Nephron (organoid): ENCODE data around the gene IL17C.
A peak's percentile ranks its signal among the peaks of the same experiment; 100 is the strongest.

Experiments
- H3K27ac Mint-ChIP-seq, 3 experiments: 2 replicates each; pipeline ENCODE4 v1.8.0; 2020; ENCODE audit warnings: mixed read lengths in 3 of 3, mild to moderate bottlenecking in 2 of 3, moderate library complexity in 1 of 3
- H3K27me3 Mint-ChIP-seq: 2 replicates; pipeline ENCODE4 v1.8.0; 2021; ENCODE audit warnings: low read depth, mild to moderate bottlenecking, moderate library complexity, mixed read lengths
- H3K36me3 Mint-ChIP-seq: 2 replicates; pipeline ENCODE4 v1.8.0; 2020; ENCODE audit warnings: low read depth, mixed read lengths
- H3K4me1 Mint-ChIP-seq: 2 replicates; pipeline ENCODE4 v1.8.0; 2020; ENCODE audit warnings: mixed read lengths
- H3K4me3 Mint-ChIP-seq, 3 experiments: 2 replicates each; pipeline ENCODE4 v1.8.0; 2020; ENCODE audit warnings: mild to moderate bottlenecking in 3 of 3, mixed read lengths in 3 of 3, moderate library complexity in 2 of 3
- H3K9me3 Mint-ChIP-seq: 2 replicates; pipeline ENCODE4 v1.8.0; 2020; ENCODE audit warnings: mixed read lengths
- TF ChIP-seq, protein P1 (sequence below), 3 experiments: fragments of 200-600 bp; sonication (generic); IDR thresholded peaks; one replicate each; pipeline ENCODE4 v1.5.0; 2021; ENCODE audit warnings: antibody characterized with exemption in 3 of 3; ENCODE audit not compliant: unreplicated experiment in 3 of 3

The IL17C gene

GRCh38 chr16:88659160-88659559 lies 20.8 kb downstream of the IL17C start:
- H3K36me3 Mint-ChIP-seq: no peaks in the 10 kb centered on the region
- H3K27ac Mint-ChIP-seq: no peak overlapping the region
- H3K4me1 Mint-ChIP-seq: peaks cover 9% of the 10 kb centered on the region
- no peaks in the 10 kb centered on the region for H3K9me3 Mint-ChIP-seq
- TF ChIP-seq, protein P1, sequence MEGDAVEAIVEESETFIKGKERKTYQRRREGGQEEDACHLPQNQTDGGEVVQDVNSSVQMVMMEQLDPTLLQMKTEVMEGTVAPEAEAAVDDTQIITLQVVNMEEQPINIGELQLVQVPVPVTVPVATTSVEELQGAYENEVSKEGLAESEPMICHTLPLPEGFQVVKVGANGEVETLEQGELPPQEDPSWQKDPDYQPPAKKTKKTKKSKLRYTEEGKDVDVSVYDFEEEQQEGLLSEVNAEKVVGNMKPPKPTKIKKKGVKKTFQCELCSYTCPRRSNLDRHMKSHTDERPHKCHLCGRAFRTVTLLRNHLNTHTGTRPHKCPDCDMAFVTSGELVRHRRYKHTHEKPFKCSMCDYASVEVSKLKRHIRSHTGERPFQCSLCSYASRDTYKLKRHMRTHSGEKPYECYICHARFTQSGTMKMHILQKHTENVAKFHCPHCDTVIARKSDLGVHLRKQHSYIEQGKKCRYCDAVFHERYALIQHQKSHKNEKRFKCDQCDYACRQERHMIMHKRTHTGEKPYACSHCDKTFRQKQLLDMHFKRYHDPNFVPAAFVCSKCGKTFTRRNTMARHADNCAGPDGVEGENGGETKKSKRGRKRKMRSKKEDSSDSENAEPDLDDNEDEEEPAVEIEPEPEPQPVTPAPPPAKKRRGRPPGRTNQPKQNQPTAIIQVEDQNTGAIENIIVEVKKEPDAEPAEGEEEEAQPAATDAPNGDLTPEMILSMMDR (IDR thresholded peaks at IDR 0.05; ENCODE audit: unreplicated experiment in 3 of 3): no peak
- no peaks in the 10 kb centered on the region for H3K27me3 Mint-ChIP-seq
- no peak overlapping the region for H3K4me3 Mint-ChIP-seq

DNA sequence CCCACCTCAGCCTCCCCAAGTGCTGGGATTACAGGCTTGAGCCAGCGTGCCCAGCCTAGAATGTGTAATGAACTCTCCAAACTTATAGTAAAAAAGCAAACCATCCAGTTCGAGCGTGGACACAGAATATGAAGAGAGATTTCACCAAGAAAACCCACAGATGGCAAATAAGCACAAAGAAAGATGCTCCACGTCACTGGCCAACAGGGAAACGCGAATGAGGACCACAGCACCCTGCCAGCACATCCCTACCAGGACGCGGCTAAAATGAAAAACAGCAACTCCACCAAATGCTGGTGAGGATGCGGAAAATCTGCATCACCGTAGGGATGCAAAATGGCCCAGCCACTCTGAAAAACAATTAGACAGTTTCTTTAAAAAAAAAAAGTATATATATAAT lies 23.1 kb downstream of the IL17C start:
- Mint-ChIP-seq H3K27ac (no peak overlapping the region), H3K36me3 (no peaks in the 10 kb centered on the region), H3K4me3 (peak overlapping the region; percentile 89 to 92 (median 89)), H3K4me1 (peaks cover 17% of the 10 kb centered on the region), H3K9me3 (no peaks in the 10 kb centered on the region), H3K27me3 (no peaks in the 10 kb centered on the region)
- TF ChIP-seq, protein P1 (IDR thresholded peaks at IDR 0.05; ENCODE audit: unreplicated experiment in 3 of 3): no peak

- Mint-ChIP-seq H3K36me3 (no peaks in the 10 kb centered on the region), H3K4me1 (peaks cover 20% of the 10 kb centered on the region), H3K27me3 (no peaks in the 10 kb centered on the region), H3K4me3 (peak overlapping the region; percentile 89 to 92 (median 89)), H3K27ac (peak overlapping the region; percentile 4 to 78 (median 30)), H3K9me3 (no peaks in the 10 kb centered on the region)
- TF ChIP-seq, protein P1 (IDR thresholded peaks at IDR 0.05; ENCODE audit: unreplicated experiment in 3 of 3): no peak
These were observed 24.0 kb downstream of the IL17C start for GRCh38 chr16:88662222-88662842.

DNA sequence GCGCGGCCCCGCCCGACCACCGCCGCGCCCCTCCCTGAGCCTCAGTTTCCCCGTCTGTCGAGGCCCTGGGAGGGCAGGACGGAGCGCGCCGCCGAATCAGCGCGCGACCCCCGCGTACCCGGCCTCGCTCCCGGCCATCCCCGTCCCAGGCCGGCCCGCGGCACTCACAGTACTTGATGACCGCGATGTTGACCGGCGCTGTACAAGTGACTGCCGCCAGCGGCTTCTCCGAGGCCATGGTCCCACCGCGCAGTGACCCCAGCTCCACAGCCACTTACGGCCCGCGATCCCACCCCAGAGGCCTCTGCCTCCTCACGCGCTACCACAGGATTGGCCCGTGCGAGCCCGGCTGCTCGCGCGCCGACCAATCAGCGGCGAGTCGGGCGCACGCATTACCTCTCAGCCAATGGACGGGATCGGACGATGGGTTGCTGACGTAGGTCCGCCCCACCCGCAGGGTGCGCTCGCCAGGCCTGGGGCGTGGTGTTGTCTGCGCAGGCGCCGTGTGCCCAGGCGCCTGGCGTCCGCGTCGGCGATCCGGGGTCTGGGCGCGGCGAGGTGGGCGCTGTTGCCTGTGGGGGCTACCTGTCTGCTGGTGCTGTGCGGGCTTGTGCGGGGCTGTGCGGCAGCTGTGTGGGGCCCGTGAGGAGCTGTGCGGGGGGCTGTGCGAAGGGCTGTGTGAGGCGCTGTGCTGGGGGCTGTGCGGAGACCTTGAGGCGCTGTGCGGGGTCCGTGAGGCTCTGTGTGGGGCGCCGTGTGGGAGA lies 24.7 kb downstream of the IL17C start, which contains the start of gene MVD:
MVD (minus strand) TSS at position 249 of the 764 bp plus-strand sequence; CDS start at position 238, 11 bp downstream.
- H3K36me3 Mint-ChIP-seq: no peaks in the 10 kb centered on the region
- peak within 1 kb of the TSS; percentile 4 to 79 (median 78) for H3K27ac Mint-ChIP-seq
- H3K4me1 Mint-ChIP-seq: peaks cover 25% of the 10 kb centered on the region
- H3K27me3 Mint-ChIP-seq: no peaks in the 10 kb centered on the region
- TF ChIP-seq, protein P1 (IDR thresholded peaks at IDR 0.05; ENCODE audit: unreplicated experiment in 3 of 3): no peak
- H3K9me3 Mint-ChIP-seq: no peaks in the 10 kb centered on the region
- H3K4me3 Mint-ChIP-seq: peak within 1 kb of the TSS; percentile 93 to 95 (median 94)

DNA sequence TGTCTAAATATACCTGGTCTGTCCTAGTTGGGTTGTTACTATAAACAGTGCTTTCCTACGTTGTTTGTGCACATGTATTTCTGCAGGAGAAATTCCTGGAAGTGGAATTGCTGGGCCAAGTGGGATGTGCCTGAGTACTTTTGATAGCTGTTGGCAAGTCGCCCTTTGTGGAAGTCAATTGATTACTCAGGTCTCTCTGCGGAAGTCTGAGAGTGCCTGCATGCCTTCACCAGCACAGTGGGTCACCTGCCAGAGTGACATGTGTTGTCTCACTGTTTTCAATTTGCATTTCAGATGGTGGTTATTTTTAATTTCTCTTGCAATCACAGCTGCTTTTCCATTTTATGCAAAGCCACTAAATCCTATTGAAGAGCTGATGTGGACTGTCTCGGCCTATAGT lies 26.8 kb downstream of the IL17C start:
- H3K4me1 Mint-ChIP-seq: peaks cover 25% of the 10 kb centered on the region
- H3K4me3 Mint-ChIP-seq: peak overlapping the region; percentile 75 to 94 (median 89)
- H3K27me3 Mint-ChIP-seq: peaks cover 4% of the 10 kb centered on the region
- TF ChIP-seq, protein P1 (IDR thresholded peaks at IDR 0.05; ENCODE audit: unreplicated experiment in 3 of 3): no peak
- H3K36me3 Mint-ChIP-seq: peaks cover 4% of the 10 kb centered on the region
- no peaks in the 10 kb centered on the region for H3K9me3 Mint-ChIP-seq
- no peak overlapping the region for H3K27ac Mint-ChIP-seq
